GM23248 (cell line): Measurements from ENCODE around the gene GSN. TPM values are rescaled to one million over a fixed set of nuclear protein-coding genes. Genes with fewer than 3 reads are reported as not detected.
A peak's percentile ranks its signal among the peaks of the same experiment; 100 is the strongest.

Experiments used
- DNase-seq: peaks from one replicate; pipeline ENCODE4 v3.0.0-alpha.2; 2015
- H2AFZ ChIP-seq: fragments of 200-600 bp; sonication (generic); 2 replicates; pipeline ENCODE4 v1.6.1; 2016; ENCODE audit warnings: antibody characterized with exemption
- H3F3A ChIP-seq: fragments of 200-600 bp; sonication (generic); 2 replicates; pipeline ENCODE4 v1.6.1; 2016; ENCODE audit warnings: mild to moderate bottlenecking, antibody characterized with exemption, mixed run types; ENCODE audit not compliant: insufficient read depth
- H3K27ac ChIP-seq: fragments of 200-600 bp; sonication (generic); 2 replicates; pipeline ENCODE4 v1.5.1; 2016; ENCODE audit warnings: mild to moderate bottlenecking
- H3K27me3 ChIP-seq: fragments of 200-600 bp; sonication (generic); replicated peaks from 2 replicates; pipeline ENCODE4 v1.6.1; 2016; ENCODE audit warnings: mild to moderate bottlenecking; ENCODE audit not compliant: insufficient read depth
- H3K36me3 ChIP-seq: fragments of 200-600 bp; sonication (generic); 2 replicates; pipeline ENCODE4 v1.6.1; 2016; ENCODE audit warnings: low read depth, mild to moderate bottlenecking
- H3K4me1 ChIP-seq: fragments of 200-600 bp; sonication (generic); 2 replicates; pipeline ENCODE4 v1.6.1; 2016; ENCODE audit warnings: mild to moderate bottlenecking; ENCODE audit not compliant: insufficient read depth
- H3K4me2 ChIP-seq: fragments of 200-600 bp; sonication (generic); one replicate; pipeline ENCODE4 v1.6.1; 2016; ENCODE audit warnings: mild to moderate bottlenecking; ENCODE audit not compliant: unreplicated experiment
- H3K4me3 ChIP-seq: fragments of 200-600 bp; sonication (generic); 2 replicates; pipeline ENCODE4 v1.5.1; 2016; ENCODE audit warnings: mild to moderate bottlenecking
- H3K79me2 ChIP-seq: fragments of 200-600 bp; sonication (generic); 2 replicates; pipeline ENCODE4 v1.6.1; 2016; ENCODE audit warnings: mild to moderate bottlenecking; ENCODE audit not compliant: insufficient read depth
- H3K9ac ChIP-seq: fragments of 200-600 bp; sonication (generic); 2 replicates; pipeline ENCODE4 v1.6.1; 2016; ENCODE audit warnings: mild to moderate bottlenecking
- H3K9me2 ChIP-seq: fragments of 200-600 bp; sonication (generic); 2 replicates; pipeline ENCODE4 v1.6.1; 2016; ENCODE audit warnings: mixed run types, mild to moderate bottlenecking, moderate library complexity; ENCODE audit not compliant: insufficient read depth
- H3K9me3 ChIP-seq: fragments of 200-600 bp; sonication (generic); one replicate; pipeline ENCODE4 v1.6.1; 2017; ENCODE audit warnings: low read depth
- H4K20me1 ChIP-seq: fragments of 200-600 bp; sonication (generic); 2 replicates; pipeline ENCODE4 v1.6.0; 2016; ENCODE audit not compliant: insufficient read depth
- EZH2 ChIP-seq: fragments of 200-600 bp; sonication (generic); IDR thresholded peaks from 2 replicates; pipeline ENCODE4 v1.6.1; 2018; ENCODE audit warnings: antibody characterized with exemption, mild to moderate bottlenecking; ENCODE audit not compliant: insufficient read depth, poor library complexity, severe bottlenecking
- EZH2phosphoT487 ChIP-seq: fragments of 200-600 bp; sonication (generic); IDR thresholded peaks from 2 replicates; pipeline ENCODE4 v1.6.1; 2018; ENCODE audit warnings: antibody characterized with exemption, moderate library complexity, mild to moderate bottlenecking, low read depth; ENCODE audit not compliant: insufficient read depth
- WGBS, 2 experiments: methylation state at CpG; one replicate each; pipeline ENCODE4 v1.1.6; 2015 to 2017; ENCODE audit warnings: low lambda C conversion rate in 2 of 2, low coverage in 1 of 2; ENCODE audit errors: missing lambda C conversion rate in 2 of 2; 5-methylcytosine and 5-hydroxymethylcytosine counted together
- in situ Hi-C: fragments of 300-500 bp; cut with MboI; formaldehyde crosslinking; loops from 2 replicates; pipeline ENCODE4 v1.15.0; 2020
- polyA plus RNA-seq: library from polyadenylated mRNA; unstranded; fragments of >200 nt; fragmentation: Nextera tagmentation; extraction: Ambion mirVana; gene quantifications from 2 replicates; pipeline ENCODE4 v1.2.1, GENCODE V29; 2016
- total RNA-seq: library from RNA; depleted of rRNA; stranded (reverse); fragments of >200 nt; shearing (Covaris generic); gene quantifications from 2 replicates; pipeline ENCODE4 v1.2.3, GENCODE V29; 2014

GSN gene
- total and polyA plus RNA-seq, 2 experiments from 2014 or later = 258 to 387 TPM

- no peak overlapping the region for H3K27ac ChIP-seq
- peaks cover 31% of the 10 kb centered on the region for H3K79me2 ChIP-seq
- no peaks in the 10 kb centered on the region for H3K9me2 ChIP-seq
- H3K4me2 ChIP-seq = peak overlapping the region; percentile 71
- H3K4me3 ChIP-seq = peak overlapping the region; percentile 68
- H3K4me1 ChIP-seq = 0 out of 2 replicates have a peak, but pooled peaks cover 7% of the 10 kb centered on the region
- H3K9ac ChIP-seq = peak overlapping the region; percentile 63
- in situ Hi-C loops = no loop called here
- peaks cover 15% of the 10 kb centered on the region for H3F3A ChIP-seq
- 28 to 30% methylated on average over 13 of the region's 13 CpGs for WGBS, 2 experiments
- TF ChIP-seq EZH2 (no peak), EZH2phosphoT487 (no peak)
- 0 out of 2 replicates have a peak, but pooled peaks cover 8% of the 10 kb centered on the region for H3K36me3 ChIP-seq
- peak; percentile 31 for DNase-seq
- H3K27me3 ChIP-seq = no peaks in the 10 kb centered on the region
- H3K9me3 ChIP-seq = no peaks in the 10 kb centered on the region
- no peaks in the 10 kb centered on the region for H4K20me1 ChIP-seq
- peak overlapping the region; percentile 31 for H2AFZ ChIP-seq
Measured at GRCh38 chr9:121298689-121299466, 30.9 kb downstream of the GSN start.

- no peaks in the 10 kb centered on the region for H3K27me3 ChIP-seq
- peak overlapping the region; percentile 31 for H2AFZ ChIP-seq
- peaks cover 15% of the 10 kb centered on the region for H3F3A ChIP-seq
- 0 out of 2 replicates have a peak, but pooled peaks cover 7% of the 10 kb centered on the region for H3K4me1 ChIP-seq
- peaks cover 30% of the 10 kb centered on the region for H3K79me2 ChIP-seq
- 2 to 3% methylated on average over 40 to 71 of the region's 74 CpGs for WGBS, 2 experiments
- peak overlapping the region; percentile 63 for H3K9ac ChIP-seq
- H3K9me2 ChIP-seq = no peaks in the 10 kb centered on the region
- H4K20me1 ChIP-seq = no peaks in the 10 kb centered on the region
- peak; percentile 76 for DNase-seq
- in situ Hi-C loops = loop anchor here (25.0 kb wide), 1 partner anchor 87 kb away; the partner anchor contains the start of gene RAB14
- H3K9me3 ChIP-seq = no peaks in the 10 kb centered on the region
- H3K36me3 ChIP-seq = 0 out of 2 replicates have a peak, but pooled peaks cover 14% of the 10 kb centered on the region
- no peak for TF ChIP-seq EZH2phosphoT487
- no peak for TF ChIP-seq EZH2
- peak overlapping the region; percentile 82 for H3K4me2 ChIP-seq
- no peak overlapping the region for H3K27ac ChIP-seq
- peak overlapping the region; percentile 68 for H3K4me3 ChIP-seq
Measured at GRCh38 chr9:121299467-121300282, 31.7 kb downstream of the GSN start.

GRCh38 chr9:121300283-121301119 lies 32.5 kb downstream of the GSN start:
- in situ Hi-C loops = loop anchor here (25.0 kb wide), 1 partner anchor 88 kb away; the partner anchor contains the start of gene RAB14
- H3F3A ChIP-seq = peaks cover 15% of the 10 kb centered on the region
- H3K27ac ChIP-seq = no peak overlapping the region
- H3K9me2 ChIP-seq = no peaks in the 10 kb centered on the region
- peak overlapping the region; percentile 82 for H3K4me2 ChIP-seq
- peak overlapping the region; percentile 63 for H3K9ac ChIP-seq
- 51% methylated on average over 12 to 13 of the region's 13 CpGs for WGBS, 2 experiments
- peak overlapping the region; percentile 68 for H3K4me3 ChIP-seq
- H3K79me2 ChIP-seq = peaks cover 26% of the 10 kb centered on the region
- no peak for DNase-seq
- H4K20me1 ChIP-seq = no peaks in the 10 kb centered on the region
- peak overlapping the region; percentile 30; the same call in 1 of the 2 replicates for H2AFZ ChIP-seq
- no peaks in the 10 kb centered on the region for H3K27me3 ChIP-seq
- no peak for TF ChIP-seq EZH2
- no peak for TF ChIP-seq EZH2phosphoT487
- peaks cover 10% of the 10 kb centered on the region; the same call in 1 of the 2 replicates for H3K4me1 ChIP-seq
- H3K36me3 ChIP-seq = 0 out of 2 replicates have a peak, but pooled peaks cover 17% of the 10 kb centered on the region
- no peaks in the 10 kb centered on the region for H3K9me3 ChIP-seq
